ENCODE data around the gene MGAT3. TPM values are rescaled to one million over a fixed set of nuclear protein-coding genes. Genes with fewer than 3 reads are reported as not detected.

Gene MGAT3
- total RNA-seq, 1 experiment from 2014 or later = 5.0 TPM

DNA sequence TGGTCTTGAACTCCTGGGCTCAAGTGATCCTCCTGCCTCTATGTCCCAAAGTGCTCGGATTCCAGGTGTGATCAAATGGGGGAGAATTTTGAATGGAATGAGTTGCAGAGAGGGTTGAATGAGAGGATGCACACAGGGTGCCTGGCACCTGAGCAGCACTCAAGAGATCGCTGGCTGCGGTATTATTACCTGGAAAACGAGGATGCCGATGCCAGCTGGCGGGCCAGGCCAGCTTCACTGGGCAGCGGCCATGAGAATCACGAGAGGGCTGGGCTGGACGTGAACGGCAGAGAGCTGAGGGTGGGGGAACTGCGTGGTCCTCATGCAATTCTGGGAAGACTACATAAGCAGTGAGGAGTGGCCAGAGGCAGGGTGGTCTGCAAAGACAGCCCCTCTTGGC is 2.9 kb downstream of the MGAT3 start:
- Histone ChIP-seq H4K20me1 (ENCODE audit: control insufficient read depth, insufficient read depth, insufficient read length) (no peaks in the 10 kb centered on the region), H3K9me3 (ENCODE audit: control insufficient read depth, low read depth, low read length) (no peaks in the 10 kb centered on the region)
- no peak overlapping the region for H3K4me3 Mint-ChIP-seq

More for the DNA sequence above, 2.9 kb downstream of the MGAT3 start:
- no peak overlapping the region for H3K4me2 ChIP-seq (ENCODE audit: insufficient read depth, insufficient read length, low read length)
- no peak overlapping the region for H3K9ac ChIP-seq (ENCODE audit: extremely low read depth, insufficient read length, low read length)
- TF ChIP-seq CTCF (conservative IDR thresholded peaks at IDR 0.05) = no peak
- H3K9me3 Mint-ChIP-seq = no peaks in the 10 kb centered on the region
- 0 out of 2 replicates have a peak, but pooled peaks cover 2% of the 10 kb centered on the region for H3K4me1 ChIP-seq (ENCODE audit: insufficient read depth, low read length)
- H3K27me3 ChIP-seq (ENCODE audit: insufficient read depth, low read length) = peaks cover 5% of the 10 kb centered on the region; the same call in 1 of the 2 replicates
- no peak overlapping the region for H3K23ac ChIP-seq (ENCODE audit: insufficient read length, low read depth, low read length)
- H3K79me1 ChIP-seq (ENCODE audit: insufficient read depth, low read depth, low read length, poor library complexity, severe bottlenecking) = no peaks in the 10 kb centered on the region
- H4K91ac ChIP-seq (ENCODE audit: insufficient read length, low read depth, low read length) = no peak overlapping the region
- no peak overlapping the region for H3K4ac ChIP-seq (ENCODE audit: low read depth, low read length)
- H3K4me1 Mint-ChIP-seq = peaks cover 11 to 16% of the 10 kb centered on the region in 2 experiments
- no peak overlapping the region for H3K56ac ChIP-seq (ENCODE audit: insufficient read length, low read depth, low read length)
- no peak for DNase-seq
- no peak overlapping the region for H4K5ac ChIP-seq (ENCODE audit: insufficient read length, low read depth, low read length)
- H2AK5ac ChIP-seq (ENCODE audit: insufficient read length, low read length) = no peak overlapping the region
- H2BK12ac ChIP-seq (ENCODE audit: insufficient read length, low read depth, low read length) = no peak overlapping the region
- no peak overlapping the region for H3K14ac ChIP-seq (ENCODE audit: insufficient read depth, low read length)
- WGBS (ENCODE audit: extremely low coverage, insufficient read length, low lambda C conversion rate) = no CpG with 5 or more reads among the region's 11 CpGs
- no peak overlapping the region for H2BK120ac ChIP-seq (ENCODE audit: low read depth, low read length, poor library complexity, severe bottlenecking)
- H3T11ph ChIP-seq (ENCODE audit: low read length) = no peak overlapping the region
- H3K36me3 Mint-ChIP-seq (ENCODE audit: insufficient read depth in 1 of 3, low read depth in 3 of 3) = peaks cover 0 to 3% (median 0%) of the 10 kb centered on the region in 3 experiments; a peak in 1 of 7 replicates
- no peak overlapping the region for H2BK20ac ChIP-seq (ENCODE audit: low read depth, low read length, poor library complexity, severe bottlenecking)
- no peaks in the 10 kb centered on the region for H3K79me2 ChIP-seq (ENCODE audit: insufficient read depth, low read length)
- no peak overlapping the region for H4K8ac ChIP-seq (replicated peaks; ENCODE audit: insufficient read length, low read depth, low read length)
- H3K23me2 ChIP-seq (ENCODE audit: insufficient read length, low read depth, low read length, poor library complexity, severe bottlenecking) = peaks cover 3% of the 10 kb centered on the region
- no peak overlapping the region for H2BK5ac ChIP-seq (ENCODE audit: insufficient read length, low read length)
- H2BK15ac ChIP-seq (ENCODE audit: low read depth, low read length) = no peak overlapping the region
- no peak overlapping the region for H3K27ac Mint-ChIP-seq
- H3K18ac ChIP-seq (ENCODE audit: insufficient read length, low read depth, low read length) = no peak overlapping the region
- peaks cover 66% of the 10 kb centered on the region for H3K27me3 Mint-ChIP-seq (ENCODE audit: low read depth)
- no peak overlapping the region for H3K27ac ChIP-seq (ENCODE audit: insufficient read length, low read depth, low read length)
- no peak overlapping the region for H2AFZ ChIP-seq (ENCODE audit: low read length)

All from H9 (cell line).